PC-9 (cell line): ENCODE results near the gene IFNA5. TPM values are rescaled to one million over a fixed set of nuclear protein-coding genes. Genes with fewer than 3 reads are reported as not detected.

ENCODE experiments used
- BruUV-seq: library from RNA; stranded (reverse); fragments of 400-500 nt; replicated peaks from 2 replicates; lab custom pipeline; 2021; lab: Mats Ljungman, UMichigan
- CTCF ChIA-PET: fragments of 300-600 bp; sonication (Branson Sonifier 250); formaldehyde crosslinking; loops from one replicate; lab custom pipeline; 2022; ENCODE audit warnings: antibody characterized with exemption; lab: Charles Lee
- POLR2A ChIA-PET: fragments of 300-600 bp; sonication (Branson Sonifier 250); formaldehyde crosslinking; loops from one replicate; lab custom pipeline; 2022; ENCODE audit warnings: antibody characterized with exemption; ENCODE audit not compliant: unreplicated experiment; lab: Charles Lee
- DNase-seq, 2 experiments: peaks; one replicate each; pipeline versions ENCODE4 v3.0.0 to v3.0.0-alpha.2; 2015 to 2022; ENCODE audit warnings: mixed read lengths in 1 of 2
- H2AFZ ChIP-seq: fragments of 200-600 bp; sonication (generic); 2 replicates; pipeline ENCODE4 v1.8.1; 2017; ENCODE audit warnings: antibody characterized with exemption
- H3F3A ChIP-seq: fragments of 200-600 bp; sonication (generic); 2 replicates; pipeline ENCODE4 v1.8.1; 2017; ENCODE audit warnings: antibody characterized with exemption, mild to moderate bottlenecking, low read depth; ENCODE audit not compliant: insufficient read depth
- H3K27ac ChIP-seq: fragments of 200-600 bp; sonication (generic); 2 replicates; pipeline ENCODE4 v1.6.1; 2016; ENCODE audit warnings: mixed run types
- H3K27me3 ChIP-seq: fragments of 200-600 bp; sonication (generic); 2 replicates; pipeline ENCODE4 v1.6.1; 2016; ENCODE audit warnings: low read depth, mixed run types; ENCODE audit not compliant: insufficient read depth
- H3K36me3 ChIP-seq: fragments of 200-600 bp; sonication (generic); 2 replicates; pipeline ENCODE4 v1.6.1; 2016; ENCODE audit warnings: low read depth, mixed run types
- H3K4me1 ChIP-seq: fragments of 200-600 bp; sonication (generic); replicated peaks from 2 replicates; pipeline ENCODE4 v1.6.1; 2016; ENCODE audit warnings: mixed run types; ENCODE audit not compliant: insufficient read depth
- H3K4me2 ChIP-seq: fragments of 200-600 bp; sonication (generic); 2 replicates; pipeline ENCODE4 v1.6.1; 2017; ENCODE audit warnings: mixed run types
- H3K4me3 ChIP-seq: fragments of 200-600 bp; sonication (generic); 2 replicates; pipeline ENCODE4 v1.6.1; 2016; ENCODE audit warnings: mixed run types
- H3K79me2 ChIP-seq: fragments of 200-600 bp; sonication (generic); 2 replicates; pipeline ENCODE4 v1.6.1; 2017; ENCODE audit warnings: low read depth, mixed run types
- H3K9me2 ChIP-seq: fragments of 200-600 bp; sonication (generic); 2 replicates; pipeline ENCODE4 v1.8.1; 2017; ENCODE audit warnings: mild to moderate bottlenecking; ENCODE audit not compliant: insufficient read depth
- H3K9me3 ChIP-seq: fragments of 200-600 bp; sonication (generic); 2 replicates; pipeline ENCODE4 v1.8.1; 2016; ENCODE audit warnings: low read depth; ENCODE audit not compliant: insufficient read depth
- H4K20me1 ChIP-seq: fragments of 200-600 bp; sonication (generic); 2 replicates; pipeline ENCODE4 v1.8.1; 2017; ENCODE audit not compliant: insufficient read depth
- CTCF ChIP-seq: fragments of 200-600 bp; sonication (generic); conservative IDR thresholded peaks from 2 replicates; pipeline ENCODE4 v1.6.1; 2017; ENCODE audit warnings: mixed run types, antibody characterized with exemption, mild to moderate bottlenecking, moderate library complexity
- EZH2 ChIP-seq: fragments of 200-600 bp; sonication (generic); IDR thresholded peaks from 2 replicates; pipeline ENCODE4 v1.8.0; 2017; ENCODE audit warnings: antibody characterized with exemption, low read depth
- intact Hi-C: fragments of 100-400 bp; cut with micrococcal nuclease; formaldehyde crosslinking; loops from one replicate; pipeline ENCODE4 v1.10.0; 2022; ENCODE audit not compliant: unreplicated experiment
- total RNA-seq: library from RNA; stranded (reverse); gene quantifications from 2 replicates; pipeline ENCODE4 v1.2.3, GENCODE V29; 2021

Gene IFNA5
- total RNA-seq, 1 experiment from 2014 or later = not detected

- H3K27ac ChIP-seq = no peak overlapping the region
- H3K4me2 ChIP-seq = no peak overlapping the region
- TF ChIP-seq EZH2 = no peak
- no peak overlapping the region for H3K4me3 ChIP-seq
- H3K9me3 ChIP-seq = no peaks in the 10 kb centered on the region
- BruUV-seq = no TSS peak
- POLR2A ChIA-PET = no interaction called here
- H3K27me3 ChIP-seq = no peaks in the 10 kb centered on the region
- no peaks in the 10 kb centered on the region for H3K79me2 ChIP-seq
- no peak overlapping the region for H2AFZ ChIP-seq
- no peak for DNase-seq
- H3K36me3 ChIP-seq = no peaks in the 10 kb centered on the region
- H3K4me1 ChIP-seq = no peaks in the 10 kb centered on the region
- CTCF ChIA-PET = no interaction called here
- no peaks in the 10 kb centered on the region for H3F3A ChIP-seq
- no peaks in the 10 kb centered on the region for H4K20me1 ChIP-seq
- H3K9me2 ChIP-seq = no peaks in the 10 kb centered on the region
- intact Hi-C loops = no loop called here
Observed at GRCh38 chr9:21287280-21287679, 17.8 kb downstream of the IFNA5 start.

- CTCF ChIA-PET = no interaction called here
- Histone ChIP-seq H3K9me2 (no peaks in the 10 kb centered on the region), H3K9me3 (no peaks in the 10 kb centered on the region), H3K4me1 (no peaks in the 10 kb centered on the region), H3K79me2 (no peaks in the 10 kb centered on the region), H3K27ac (no peak overlapping the region), H3K27me3 (no peaks in the 10 kb centered on the region), H3K4me3 (no peak overlapping the region), H3K36me3 (no peaks in the 10 kb centered on the region), H3K4me2 (no peak overlapping the region), H4K20me1 (no peaks in the 10 kb centered on the region), H3F3A (no peaks in the 10 kb centered on the region), H2AFZ (no peak overlapping the region)
- DNase-seq = no peak
- intact Hi-C loops = no loop called here
- no TSS peak for BruUV-seq
- TF ChIP-seq CTCF (no peak), EZH2 (no peak)
- POLR2A ChIA-PET = no interaction called here
Observed at GRCh38 chr9:21286659-21287058, 18.5 kb downstream of the IFNA5 start.

- H3K4me3 ChIP-seq = no peak overlapping the region
- no peaks in the 10 kb centered on the region for H3K79me2 ChIP-seq
- DNase-seq = no peak
- no peak overlapping the region for H2AFZ ChIP-seq
- no peaks in the 10 kb centered on the region for H3K4me1 ChIP-seq
- H3F3A ChIP-seq = no peaks in the 10 kb centered on the region
- TF ChIP-seq EZH2 = no peak
- no peak for TF ChIP-seq CTCF
- H4K20me1 ChIP-seq = no peaks in the 10 kb centered on the region
- ChIA-PET CTCF (no interaction called here), POLR2A (no interaction called here)
- no peaks in the 10 kb centered on the region for H3K36me3 ChIP-seq
- intact Hi-C loops = no loop called here
- no TSS peak for BruUV-seq
- no peaks in the 10 kb centered on the region for H3K9me2 ChIP-seq
- no peak overlapping the region for H3K4me2 ChIP-seq
- H3K9me3 ChIP-seq = no peaks in the 10 kb centered on the region
- H3K27me3 ChIP-seq = no peaks in the 10 kb centered on the region
- H3K27ac ChIP-seq = no peak overlapping the region
Observed at GRCh38 chr9:21286099-21286498, 19.0 kb downstream of the IFNA5 start.

GRCh38 chr9:21281275-21281674, 23.8 kb downstream of the IFNA5 start:
- Histone ChIP-seq H3K9me3 (no peaks in the 10 kb centered on the region), H3K79me2 (no peaks in the 10 kb centered on the region), H3K27ac (no peak overlapping the region), H2AFZ (no peak overlapping the region), H4K20me1 (no peaks in the 10 kb centered on the region), H3K4me1 (no peaks in the 10 kb centered on the region), H3K4me3 (no peak overlapping the region), H3K9me2 (no peaks in the 10 kb centered on the region), H3K4me2 (no peak overlapping the region), H3K36me3 (no peaks in the 10 kb centered on the region), H3F3A (no peaks in the 10 kb centered on the region), H3K27me3 (no peaks in the 10 kb centered on the region)
- no peak for DNase-seq
- POLR2A ChIA-PET = interaction anchor here (0.6 kb wide), 1 partner anchor 53 kb away, joined by 7 read pairs; no protein-coding TSS in a partner anchor
- intact Hi-C loops = no loop called here
- CTCF ChIA-PET = no interaction called here
- BruUV-seq = no TSS peak
- TF ChIP-seq EZH2 = no peak
- no peak for TF ChIP-seq CTCF
